ENCODE data around the gene PRDM2.

GRCh38 chr1:13700521-13701270, 708 bp downstream of the PRDM2 start:
- TF ChIP-seq, protein P1, sequence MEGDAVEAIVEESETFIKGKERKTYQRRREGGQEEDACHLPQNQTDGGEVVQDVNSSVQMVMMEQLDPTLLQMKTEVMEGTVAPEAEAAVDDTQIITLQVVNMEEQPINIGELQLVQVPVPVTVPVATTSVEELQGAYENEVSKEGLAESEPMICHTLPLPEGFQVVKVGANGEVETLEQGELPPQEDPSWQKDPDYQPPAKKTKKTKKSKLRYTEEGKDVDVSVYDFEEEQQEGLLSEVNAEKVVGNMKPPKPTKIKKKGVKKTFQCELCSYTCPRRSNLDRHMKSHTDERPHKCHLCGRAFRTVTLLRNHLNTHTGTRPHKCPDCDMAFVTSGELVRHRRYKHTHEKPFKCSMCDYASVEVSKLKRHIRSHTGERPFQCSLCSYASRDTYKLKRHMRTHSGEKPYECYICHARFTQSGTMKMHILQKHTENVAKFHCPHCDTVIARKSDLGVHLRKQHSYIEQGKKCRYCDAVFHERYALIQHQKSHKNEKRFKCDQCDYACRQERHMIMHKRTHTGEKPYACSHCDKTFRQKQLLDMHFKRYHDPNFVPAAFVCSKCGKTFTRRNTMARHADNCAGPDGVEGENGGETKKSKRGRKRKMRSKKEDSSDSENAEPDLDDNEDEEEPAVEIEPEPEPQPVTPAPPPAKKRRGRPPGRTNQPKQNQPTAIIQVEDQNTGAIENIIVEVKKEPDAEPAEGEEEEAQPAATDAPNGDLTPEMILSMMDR (IDR thresholded peaks at IDR 0.05) = no peak
- TF ChIP-seq POLR2A (IDR thresholded peaks at IDR 0.05) = peak in 1 of 2 donors; percentile 31
